Panc1 (cell line): ENCODE measurements around the gene NFYC. TPM values are rescaled to one million over a fixed set of nuclear protein-coding genes. Genes with fewer than 3 reads are reported as not detected.

Source experiments
- ATAC-seq: fragments of 200-7000 bp; cut with Tn5 transposase; 2 replicates; pipeline ENCODE4 v1.9.1; 2020; ENCODE audit warnings: mild to moderate bottlenecking, moderate library complexity
- BruUV-seq: library from RNA; stranded (reverse); fragments of 400-500 nt; replicated peaks from 2 replicates; lab custom pipeline; 2021; lab: Mats Ljungman, UMichigan
- CTCF ChIA-PET: fragments of 300-600 bp; sonication (Branson Sonifier 250); formaldehyde crosslinking; loops from one replicate; lab custom pipeline; 2022; ENCODE audit warnings: antibody characterized with exemption; lab: Charles Lee
- POLR2A ChIA-PET: fragments of 300-600 bp; sonication (Branson Sonifier 250); formaldehyde crosslinking; loops from one replicate; lab custom pipeline; 2022; ENCODE audit warnings: antibody characterized with exemption; lab: Charles Lee
- DNase-seq: peaks from one replicate; pipeline ENCODE4 v3.0.0-alpha.2; 2010; ENCODE audit warnings: low read depth, low spot score
- H3K27ac ChIP-seq: 2 replicates; pipeline ENCODE4 v1.5.1; 2011; ENCODE audit warnings: mild to moderate bottlenecking, low read length, inconsistent platforms
- H3K27me3 ChIP-seq: fragments of 200-500 bp; sonication (Bioruptor generic); 2 replicates; pipeline ENCODE4 v1.6.0; 2014; ENCODE audit warnings: low read length, inconsistent platforms; ENCODE audit not compliant: control insufficient read depth, insufficient read depth
- H3K36me3 ChIP-seq: fragments of 200-500 bp; sonication (Bioruptor generic); 2 replicates; pipeline ENCODE4 v1.5.1; 2014; ENCODE audit warnings: inconsistent platforms, mild to moderate bottlenecking, low read length, moderate library complexity; ENCODE audit not compliant: control insufficient read depth, insufficient read depth
- H3K4me1 ChIP-seq: 2 replicates; pipeline ENCODE4 v1.5.1; 2011; ENCODE audit warnings: inconsistent platforms, mild to moderate bottlenecking, low read length, moderate library complexity; ENCODE audit not compliant: control insufficient read depth, insufficient read depth
- H3K4me3 ChIP-seq, 2 experiments: 2 replicates each; pipeline ENCODE4 v1.5.1; 2011 to 2012; ENCODE audit warnings: low read depth in 2 of 2, low read length in 2 of 2, mild to moderate bottlenecking in 2 of 2, inconsistent platforms in 1 of 2, moderate library complexity in 1 of 2
- H3K9me3 ChIP-seq: fragments of 200-500 bp; sonication (Bioruptor generic); 2 replicates; pipeline ENCODE4 v1.5.1; 2014; ENCODE audit warnings: low read depth, mild to moderate bottlenecking, inconsistent platforms, low read length, moderate library complexity; ENCODE audit not compliant: control insufficient read depth, insufficient read depth
- POLR2AphosphoS5 ChIP-seq: IDR thresholded peaks from 2 replicates; pipeline ENCODE4 v1.6.1; 2012; ENCODE audit warnings: mild to moderate bottlenecking, low read depth, low read length, moderate library complexity
- SIN3A ChIP-seq: IDR thresholded peaks from 2 replicates; pipeline ENCODE4 v1.6.1; 2012; ENCODE audit warnings: low read depth, mild to moderate bottlenecking, low read length, moderate library complexity, borderline replicate concordance; ENCODE audit not compliant: insufficient read depth
- TCF7L2 ChIP-seq: IDR thresholded peaks from 2 replicates; pipeline ENCODE4 v1.6.1; 2011; ENCODE audit warnings: mild to moderate bottlenecking, low read depth, low read length, inconsistent platforms
- in situ Hi-C: cut with HindIII; loops from 2 replicates; pipeline ENCODE4 v1.10.0; 2016; ENCODE audit warnings: low sequenced_read_pairs, low pct_unique_long_range_greater_than_20kb
- intact Hi-C: fragments of 100-400 bp; cut with micrococcal nuclease; formaldehyde crosslinking; loops from one replicate; pipeline ENCODE4 v1.10.0; 2022; ENCODE audit not compliant: unreplicated experiment
- total RNA-seq: library from RNA; stranded (reverse); gene quantifications from one replicate; pipeline ENCODE4 v1.2.1, GENCODE V29; 2021; ENCODE audit not compliant: unreplicated experiment
- TF ChIP-seq, protein P1 (sequence below): fragments of 450-650 bp; IDR thresholded peaks from 2 replicates; pipeline ENCODE4 v1.5.1; 2017; ENCODE audit warnings: mild to moderate bottlenecking
- TF ChIP-seq, protein P2 (sequence below), 2 experiments: IDR thresholded peaks; 2 replicates each; pipeline ENCODE4 v1.6.1; 2011 to 2012; ENCODE audit warnings: low read depth in 2 of 2, control low read depth in 1 of 2, low read length in 1 of 2, mild to moderate bottlenecking in 1 of 2, moderate library complexity in 1 of 2; ENCODE audit not compliant: insufficient read depth in 1 of 2

NFYC gene
- total RNA-seq, 1 experiment from 2014 or later, result 81.9 TPM

DNA sequence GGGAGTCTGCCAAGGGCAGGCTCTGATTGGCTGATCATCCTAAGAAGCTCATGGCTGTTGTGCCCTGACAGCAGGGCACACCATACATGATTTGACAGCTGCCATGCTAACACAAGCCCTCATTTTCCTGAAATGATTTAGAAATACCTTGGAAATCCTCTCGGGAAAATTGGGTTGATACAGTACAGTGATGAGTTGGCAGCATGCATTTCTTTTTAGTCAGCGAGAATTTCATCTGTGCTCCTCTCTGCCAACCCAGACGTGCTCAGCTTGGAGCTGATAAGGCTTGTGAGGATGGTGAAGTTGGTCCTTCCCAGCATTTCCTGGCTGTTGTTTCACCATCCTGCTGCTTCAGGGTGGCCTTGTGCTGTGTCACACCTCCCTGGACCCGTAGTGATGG, 69.5 kb downstream of the NFYC start:
- H3K27ac ChIP-seq, result no peak overlapping the region
- intact Hi-C loops (no loop called here), in situ Hi-C loops (no loop called here)
- TF ChIP-seq POLR2AphosphoS5 (no peak), SIN3A (no peak), TCF7L2 (no peak)
- TF ChIP-seq, protein P1, sequence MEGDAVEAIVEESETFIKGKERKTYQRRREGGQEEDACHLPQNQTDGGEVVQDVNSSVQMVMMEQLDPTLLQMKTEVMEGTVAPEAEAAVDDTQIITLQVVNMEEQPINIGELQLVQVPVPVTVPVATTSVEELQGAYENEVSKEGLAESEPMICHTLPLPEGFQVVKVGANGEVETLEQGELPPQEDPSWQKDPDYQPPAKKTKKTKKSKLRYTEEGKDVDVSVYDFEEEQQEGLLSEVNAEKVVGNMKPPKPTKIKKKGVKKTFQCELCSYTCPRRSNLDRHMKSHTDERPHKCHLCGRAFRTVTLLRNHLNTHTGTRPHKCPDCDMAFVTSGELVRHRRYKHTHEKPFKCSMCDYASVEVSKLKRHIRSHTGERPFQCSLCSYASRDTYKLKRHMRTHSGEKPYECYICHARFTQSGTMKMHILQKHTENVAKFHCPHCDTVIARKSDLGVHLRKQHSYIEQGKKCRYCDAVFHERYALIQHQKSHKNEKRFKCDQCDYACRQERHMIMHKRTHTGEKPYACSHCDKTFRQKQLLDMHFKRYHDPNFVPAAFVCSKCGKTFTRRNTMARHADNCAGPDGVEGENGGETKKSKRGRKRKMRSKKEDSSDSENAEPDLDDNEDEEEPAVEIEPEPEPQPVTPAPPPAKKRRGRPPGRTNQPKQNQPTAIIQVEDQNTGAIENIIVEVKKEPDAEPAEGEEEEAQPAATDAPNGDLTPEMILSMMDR, result no peak
- TF ChIP-seq, protein P2, sequence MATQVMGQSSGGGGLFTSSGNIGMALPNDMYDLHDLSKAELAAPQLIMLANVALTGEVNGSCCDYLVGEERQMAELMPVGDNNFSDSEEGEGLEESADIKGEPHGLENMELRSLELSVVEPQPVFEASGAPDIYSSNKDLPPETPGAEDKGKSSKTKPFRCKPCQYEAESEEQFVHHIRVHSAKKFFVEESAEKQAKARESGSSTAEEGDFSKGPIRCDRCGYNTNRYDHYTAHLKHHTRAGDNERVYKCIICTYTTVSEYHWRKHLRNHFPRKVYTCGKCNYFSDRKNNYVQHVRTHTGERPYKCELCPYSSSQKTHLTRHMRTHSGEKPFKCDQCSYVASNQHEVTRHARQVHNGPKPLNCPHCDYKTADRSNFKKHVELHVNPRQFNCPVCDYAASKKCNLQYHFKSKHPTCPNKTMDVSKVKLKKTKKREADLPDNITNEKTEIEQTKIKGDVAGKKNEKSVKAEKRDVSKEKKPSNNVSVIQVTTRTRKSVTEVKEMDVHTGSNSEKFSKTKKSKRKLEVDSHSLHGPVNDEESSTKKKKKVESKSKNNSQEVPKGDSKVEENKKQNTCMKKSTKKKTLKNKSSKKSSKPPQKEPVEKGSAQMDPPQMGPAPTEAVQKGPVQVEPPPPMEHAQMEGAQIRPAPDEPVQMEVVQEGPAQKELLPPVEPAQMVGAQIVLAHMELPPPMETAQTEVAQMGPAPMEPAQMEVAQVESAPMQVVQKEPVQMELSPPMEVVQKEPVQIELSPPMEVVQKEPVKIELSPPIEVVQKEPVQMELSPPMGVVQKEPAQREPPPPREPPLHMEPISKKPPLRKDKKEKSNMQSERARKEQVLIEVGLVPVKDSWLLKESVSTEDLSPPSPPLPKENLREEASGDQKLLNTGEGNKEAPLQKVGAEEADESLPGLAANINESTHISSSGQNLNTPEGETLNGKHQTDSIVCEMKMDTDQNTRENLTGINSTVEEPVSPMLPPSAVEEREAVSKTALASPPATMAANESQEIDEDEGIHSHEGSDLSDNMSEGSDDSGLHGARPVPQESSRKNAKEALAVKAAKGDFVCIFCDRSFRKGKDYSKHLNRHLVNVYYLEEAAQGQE (IDR thresholded peaks at IDR 0.05; ENCODE audit: insufficient read depth in 1 of 2, low read depth in 2 of 2, low read length in 1 of 2), result no peak
- ATAC-seq (no peak), DNase-seq (no peak)
- BruUV-seq, result no TSS peak
- H3K4me1 ChIP-seq, result no peaks in the 10 kb centered on the region
- peaks cover 21% of the 10 kb centered on the region for H3K36me3 ChIP-seq
- CTCF ChIA-PET, result no interaction called here
- POLR2A ChIA-PET, result no interaction called here
- H3K27me3 ChIP-seq, result no peaks in the 10 kb centered on the region
- no peak overlapping the region for H3K4me3 ChIP-seq
- H3K9me3 ChIP-seq, result no peaks in the 10 kb centered on the region

DNA sequence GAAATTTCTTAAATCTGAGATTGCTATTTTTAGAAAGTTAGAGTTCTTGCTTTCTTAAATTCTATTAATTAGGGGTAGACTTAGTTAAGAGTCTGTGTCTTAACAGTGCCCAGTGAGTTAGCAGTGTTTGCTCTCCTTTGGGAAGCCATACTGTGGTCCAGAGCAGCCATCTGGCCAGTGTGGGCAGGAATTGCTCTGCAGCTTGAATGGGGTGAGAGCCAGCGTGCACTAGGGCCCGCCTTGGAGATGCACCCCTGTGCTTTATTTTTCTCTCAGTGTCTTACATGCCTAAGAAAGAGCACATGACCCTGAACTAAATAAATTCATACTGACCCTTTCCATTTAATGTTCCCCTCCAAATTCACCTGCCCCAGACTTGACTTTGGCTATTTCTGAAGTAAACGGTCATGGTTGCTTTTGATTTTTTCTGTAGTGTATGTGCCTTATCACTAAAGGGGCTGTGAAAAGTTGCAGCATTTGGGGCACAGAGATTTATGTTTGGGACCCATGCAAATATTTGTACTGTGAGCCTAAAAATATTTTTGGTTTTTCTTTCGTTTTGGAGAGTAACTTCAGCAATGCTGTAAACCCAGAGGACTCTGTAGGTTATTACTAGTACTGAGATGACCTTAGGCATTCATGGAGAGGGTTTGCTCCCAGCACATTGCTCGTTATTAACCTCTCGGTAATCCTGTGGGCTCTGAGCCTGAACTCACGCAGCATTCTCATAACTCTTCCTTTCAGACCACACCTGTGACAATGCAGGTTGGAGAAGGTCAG, 70.8 kb downstream of the NFYC start:
- Histone ChIP-seq H3K27me3 (no peaks in the 10 kb centered on the region), H3K4me1 (no peaks in the 10 kb centered on the region), H3K4me3 (no peak overlapping the region), H3K27ac (no peak overlapping the region), H3K36me3 (peaks cover 23% of the 10 kb centered on the region), H3K9me3 (no peaks in the 10 kb centered on the region)
- DNase-seq (no peak), ATAC-seq (no peak)
- CTCF ChIA-PET, result no interaction called here
- no TSS peak for BruUV-seq
- TF ChIP-seq, protein P2 (IDR thresholded peaks at IDR 0.05; ENCODE audit: insufficient read depth in 1 of 2, low read depth in 2 of 2, low read length in 1 of 2), result no peak
- no peak for TF ChIP-seq TCF7L2
- POLR2A ChIA-PET, result no interaction called here
- in situ Hi-C loops (no loop called here), intact Hi-C loops (no loop called here)
